ENCODE data around the gene NR5A2.

Gene NR5A2

GRCh38 chr1:200223207-200223606 lies 195.7 kb downstream of the NR5A2 start:
- Histone ChIP-seq H3K4me1 (ENCODE audit: control insufficient read depth in 1 of 2, insufficient read depth in 2 of 2, low read length in 2 of 2) (peaks cover 0 to 4% of the 10 kb centered on the region in 2 donors), H3K4me3 (ENCODE audit: low read depth in 1 of 2, low read length in 2 of 2) (no peak overlapping the region), H3K27ac (ENCODE audit: low read depth, low read length) (no peak overlapping the region), H3K9me3 (ENCODE audit: control insufficient read depth in 1 of 2, low read length in 2 of 2) (no peaks in the 10 kb centered on the region), H3K27me3 (ENCODE audit: control insufficient read depth in 1 of 2, insufficient read depth in 2 of 2, low read length in 2 of 2) (no peaks in the 10 kb centered on the region), H3K9ac (ENCODE audit: low read depth in 1 of 2, low read length in 2 of 2) (no peak overlapping the region), H3K36me3 (ENCODE audit: control insufficient read depth in 1 of 2, insufficient read depth in 2 of 2, low read length in 2 of 2) (no peaks in the 10 kb centered on the region)

- H3K27me3 ChIP-seq (ENCODE audit: control insufficient read depth in 1 of 2, insufficient read depth in 2 of 2, low read length in 2 of 2), result no peaks in the 10 kb centered on the region
- no peaks in the 10 kb centered on the region for H3K36me3 ChIP-seq (ENCODE audit: control insufficient read depth in 1 of 2, insufficient read depth in 2 of 2, low read length in 2 of 2)
- no peak overlapping the region for H3K4me3 ChIP-seq (ENCODE audit: low read depth in 1 of 2, low read length in 2 of 2)
- no peaks in the 10 kb centered on the region for H3K9me3 ChIP-seq (ENCODE audit: control insufficient read depth in 1 of 2, low read length in 2 of 2)
- H3K9ac ChIP-seq (ENCODE audit: low read depth in 1 of 2, low read length in 2 of 2), result no peak overlapping the region
- no peak overlapping the region for H3K27ac ChIP-seq (ENCODE audit: low read depth, low read length)
- peaks cover 0 to 4% of the 10 kb centered on the region in 2 donors for H3K4me1 ChIP-seq (ENCODE audit: control insufficient read depth in 1 of 2, insufficient read depth in 2 of 2, low read length in 2 of 2)
These were observed 196.1 kb downstream of the NR5A2 start for GRCh38 chr1:200223613-200224012.

- no peaks in the 10 kb centered on the region for H3K36me3 ChIP-seq (ENCODE audit: control insufficient read depth in 1 of 2, insufficient read depth in 2 of 2, low read length in 2 of 2)
- H3K27ac ChIP-seq (ENCODE audit: low read depth, low read length), result no peak overlapping the region
- H3K9me3 ChIP-seq (ENCODE audit: control insufficient read depth in 1 of 2, low read length in 2 of 2), result no peaks in the 10 kb centered on the region
- H3K4me1 ChIP-seq (ENCODE audit: control insufficient read depth in 1 of 2, insufficient read depth in 2 of 2, low read length in 2 of 2), result peaks cover 0 to 4% of the 10 kb centered on the region in 2 donors
- H3K27me3 ChIP-seq (ENCODE audit: control insufficient read depth in 1 of 2, insufficient read depth in 2 of 2, low read length in 2 of 2), result no peaks in the 10 kb centered on the region
- no peak overlapping the region for H3K4me3 ChIP-seq (ENCODE audit: low read depth in 1 of 2, low read length in 2 of 2)
- H3K9ac ChIP-seq (ENCODE audit: low read depth in 1 of 2, low read length in 2 of 2), result no peak overlapping the region
These were observed 196.8 kb downstream of the NR5A2 start for GRCh38 chr1:200224315-200224714.

GRCh38 chr1:200226268-200226968 lies 198.9 kb downstream of the NR5A2 start:
- no peak overlapping the region for H3K4me3 ChIP-seq (ENCODE audit: low read depth in 1 of 2, low read length in 2 of 2)
- no peak overlapping the region for H3K27ac ChIP-seq (ENCODE audit: low read depth, low read length)
- H3K9ac ChIP-seq (ENCODE audit: low read depth in 1 of 2, low read length in 2 of 2), result no peak overlapping the region
- peaks cover 0 to 4% of the 10 kb centered on the region in 2 donors for H3K4me1 ChIP-seq (ENCODE audit: control insufficient read depth in 1 of 2, insufficient read depth in 2 of 2, low read length in 2 of 2)
- no peaks in the 10 kb centered on the region for H3K27me3 ChIP-seq (ENCODE audit: control insufficient read depth in 1 of 2, insufficient read depth in 2 of 2, low read length in 2 of 2)
- no peaks in the 10 kb centered on the region for H3K36me3 ChIP-seq (ENCODE audit: control insufficient read depth in 1 of 2, insufficient read depth in 2 of 2, low read length in 2 of 2)
- H3K9me3 ChIP-seq (ENCODE audit: control insufficient read depth in 1 of 2, low read length in 2 of 2), result no peaks in the 10 kb centered on the region

GRCh38 chr1:200226969-200227303 lies 199.4 kb downstream of the NR5A2 start:
- Histone ChIP-seq H3K4me1 (ENCODE audit: control insufficient read depth in 1 of 2, insufficient read depth in 2 of 2, low read length in 2 of 2) (peaks cover 0 to 4% of the 10 kb centered on the region in 2 donors), H3K4me3 (ENCODE audit: low read depth in 1 of 2, low read length in 2 of 2) (no peak overlapping the region), H3K27ac (ENCODE audit: low read depth, low read length) (no peak overlapping the region), H3K9ac (ENCODE audit: low read depth in 1 of 2, low read length in 2 of 2) (no peak overlapping the region), H3K27me3 (ENCODE audit: control insufficient read depth in 1 of 2, insufficient read depth in 2 of 2, low read length in 2 of 2) (no peaks in the 10 kb centered on the region), H3K9me3 (ENCODE audit: control insufficient read depth in 1 of 2, low read length in 2 of 2) (no peaks in the 10 kb centered on the region), H3K36me3 (ENCODE audit: control insufficient read depth in 1 of 2, insufficient read depth in 2 of 2, low read length in 2 of 2) (no peaks in the 10 kb centered on the region)

All from duodenal mucosa (tissue), 2 donors.